Vagina (tissue), 2 donors: ENCODE results near the gene RNU6-1. TPM values are rescaled to one million over a fixed set of nuclear protein-coding genes. Genes with fewer than 3 reads are reported as not detected.

ENCODE experiments used
- DNase-seq, 2 donors: peaks; one replicate each; pipeline ENCODE4 v3.0.0-alpha.2; 2017; ENCODE audit errors: extremely low spot score in 2 of 2
- H3K27ac ChIP-seq: fragments of 200-600 bp; sonication (generic); one replicate; pipeline ENCODE4 v1.5.1; 2019
- H3K27me3 ChIP-seq: fragments of 200-600 bp; sonication (generic); one replicate; pipeline ENCODE4 v1.5.1; 2019
- H3K36me3 ChIP-seq, 2 donors: fragments of 200-600 bp; sonication (generic); one replicate each; pipeline ENCODE4 v1.5.1; 2017 to 2019
- H3K4me1 ChIP-seq: fragments of 200-600 bp; sonication (generic); one replicate; pipeline ENCODE4 v1.5.1; 2019
- H3K4me3 ChIP-seq, 2 donors: fragments of 200-600 bp; sonication (generic); 1 replicate in 1 of 2; 2 replicates in 1 of 2; pipeline ENCODE4 v1.5.1; 2016 to 2019
- H3K9me3 ChIP-seq: fragments of 200-600 bp; sonication (generic); one replicate; pipeline ENCODE4 v1.5.1; 2019
- POLR2A ChIP-seq, 2 donors: fragments of 450-650 bp; IDR thresholded peaks; one replicate each; pipeline ENCODE4 v1.6.1; 2017; ENCODE audit warnings: antibody characterized with exemption in 2 of 2, mild to moderate bottlenecking in 2 of 2, moderate library complexity in 2 of 2
- POLR2AphosphoS5 ChIP-seq, 2 donors: sonication (generic); formaldehyde crosslinking; IDR thresholded peaks; one replicate each; pipeline ENCODE4 v1.9.0; 2017; ENCODE audit warnings: antibody characterized with exemption in 2 of 2, mild to moderate bottlenecking in 2 of 2, low read depth in 1 of 2; ENCODE audit not compliant: insufficient read depth in 1 of 2
- intact Hi-C: fragments of 100-400 bp; cut with DNase I; formaldehyde crosslinking; loops from one replicate; pipeline ENCODE4 v1.15.1; 2023
- total RNA-seq: library from RNA; depleted of rRNA; stranded (reverse); fragments of >200 nt; gene quantifications from one replicate; pipeline ENCODE4 v1.2.3, GENCODE V29; 2016
- TF ChIP-seq, protein P1 (sequence below), 3 experiments: fragments of 450-650 bp in 2 of 3; fragments of 200-600 bp in 1 of 3; sonication (generic) in 1 of 3; IDR thresholded peaks; one replicate each; pipeline ENCODE4 v1.5.1; 2017 to 2019; ENCODE audit warnings: antibody characterized with exemption in 3 of 3, mild to moderate bottlenecking in 2 of 3, moderate library complexity in 2 of 3

The RNU6-1 gene
- total RNA-seq, 1 donor from 2014 or later, result not detected

DNA sequence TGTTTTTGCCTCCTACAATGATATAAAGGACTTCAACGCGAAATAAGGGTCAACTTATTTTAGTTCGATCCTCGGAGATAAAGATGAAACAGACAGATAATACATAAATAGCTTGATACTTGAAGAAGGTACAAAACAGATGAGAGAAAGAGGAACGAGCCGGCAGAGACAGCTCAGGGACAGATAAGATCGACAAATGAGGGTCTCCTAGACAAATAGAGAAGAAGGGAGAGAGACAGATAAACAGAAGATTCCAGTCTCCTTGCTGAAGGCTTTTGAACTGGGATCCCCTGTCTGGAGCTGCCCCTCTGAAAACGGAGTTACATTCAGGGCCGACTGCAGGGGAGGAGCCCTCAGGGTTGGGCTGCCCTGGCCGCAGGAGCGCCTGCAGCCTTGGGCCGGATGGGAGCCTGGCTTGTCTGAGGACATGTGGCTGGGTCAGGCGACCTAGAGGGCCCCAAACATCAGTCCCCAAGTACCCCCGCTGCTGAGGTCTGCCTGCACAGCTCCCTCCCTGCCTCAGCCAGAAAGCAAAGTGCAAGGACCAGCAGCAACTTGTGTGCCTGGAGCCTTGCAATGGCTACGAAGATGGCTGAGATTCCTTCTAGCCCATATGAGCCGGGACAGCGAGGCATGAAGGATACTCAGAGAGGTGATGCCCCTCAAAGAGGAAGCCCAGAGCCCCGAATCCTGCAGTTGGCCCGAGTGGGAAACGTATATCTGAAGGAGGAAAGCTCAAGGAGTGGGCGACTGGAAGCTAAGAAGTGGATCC, 15.5 kb downstream of the RNU6-1 start:
- Histone ChIP-seq H3K9me3 (no peaks in the 10 kb centered on the region), H3K4me3 (no peak overlapping the region), H3K27me3 (peaks cover 64% of the 10 kb centered on the region), H3K27ac (no peak overlapping the region), H3K4me1 (peaks cover 65% of the 10 kb centered on the region), H3K36me3 (no peaks in the 10 kb centered on the region)
- intact Hi-C loops, result no loop called here
- TF ChIP-seq POLR2A (IDR thresholded peaks at IDR 0.05) (no peak), POLR2AphosphoS5 (IDR thresholded peaks at IDR 0.05; ENCODE audit: insufficient read depth in 1 of 2, low read depth in 1 of 2) (no peak)
- TF ChIP-seq, protein P1, sequence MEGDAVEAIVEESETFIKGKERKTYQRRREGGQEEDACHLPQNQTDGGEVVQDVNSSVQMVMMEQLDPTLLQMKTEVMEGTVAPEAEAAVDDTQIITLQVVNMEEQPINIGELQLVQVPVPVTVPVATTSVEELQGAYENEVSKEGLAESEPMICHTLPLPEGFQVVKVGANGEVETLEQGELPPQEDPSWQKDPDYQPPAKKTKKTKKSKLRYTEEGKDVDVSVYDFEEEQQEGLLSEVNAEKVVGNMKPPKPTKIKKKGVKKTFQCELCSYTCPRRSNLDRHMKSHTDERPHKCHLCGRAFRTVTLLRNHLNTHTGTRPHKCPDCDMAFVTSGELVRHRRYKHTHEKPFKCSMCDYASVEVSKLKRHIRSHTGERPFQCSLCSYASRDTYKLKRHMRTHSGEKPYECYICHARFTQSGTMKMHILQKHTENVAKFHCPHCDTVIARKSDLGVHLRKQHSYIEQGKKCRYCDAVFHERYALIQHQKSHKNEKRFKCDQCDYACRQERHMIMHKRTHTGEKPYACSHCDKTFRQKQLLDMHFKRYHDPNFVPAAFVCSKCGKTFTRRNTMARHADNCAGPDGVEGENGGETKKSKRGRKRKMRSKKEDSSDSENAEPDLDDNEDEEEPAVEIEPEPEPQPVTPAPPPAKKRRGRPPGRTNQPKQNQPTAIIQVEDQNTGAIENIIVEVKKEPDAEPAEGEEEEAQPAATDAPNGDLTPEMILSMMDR (IDR thresholded peaks at IDR 0.05), result no peak
- DNase-seq, result no peak

DNA sequence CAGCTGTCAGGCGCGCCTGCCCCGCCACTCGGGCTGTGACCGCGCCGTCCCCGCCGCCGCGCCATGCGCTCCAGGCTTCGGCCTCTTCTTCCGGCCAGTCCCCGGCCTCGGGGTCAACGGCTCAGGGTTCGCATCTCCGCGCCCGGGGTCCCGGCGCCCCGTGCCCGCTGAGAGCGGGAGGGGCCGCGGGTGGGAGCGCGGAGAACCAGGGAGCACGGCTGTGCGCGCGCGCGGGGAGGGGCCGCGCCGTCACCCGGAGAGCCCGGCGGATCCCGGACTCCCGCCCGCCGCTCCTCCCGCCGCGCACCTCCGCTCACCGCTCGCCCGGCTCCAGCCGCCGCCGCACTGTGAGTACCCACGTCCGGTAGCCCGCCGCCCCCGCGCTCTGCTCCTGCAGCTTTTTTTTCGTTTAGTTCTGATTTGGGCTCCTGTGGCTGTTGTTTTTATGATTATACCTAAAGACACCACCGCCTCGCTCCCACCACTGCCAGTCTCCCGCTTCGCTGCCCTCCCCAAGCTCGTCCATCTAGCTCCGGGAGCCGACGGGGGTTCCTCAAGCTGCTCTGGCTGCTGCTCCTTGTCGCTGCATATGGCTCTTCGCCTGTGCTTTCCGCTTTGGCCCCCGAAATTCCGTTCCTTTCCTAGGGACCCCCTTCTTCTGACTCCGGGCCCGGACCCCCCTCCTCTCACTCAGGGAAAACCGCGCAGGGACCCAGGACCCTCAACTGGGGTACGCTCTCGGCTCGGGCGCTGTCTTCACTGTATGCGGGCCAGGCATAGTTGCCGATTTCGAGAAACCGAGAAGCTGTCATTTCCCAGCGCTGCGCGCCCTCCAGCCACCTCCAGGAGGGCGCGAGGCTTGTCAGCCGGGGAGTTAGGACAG, 16.3 kb downstream of the RNU6-1 start:
- intact Hi-C loops, result no loop called here
- H3K27me3 ChIP-seq, result peaks cover 55% of the 10 kb centered on the region

DNA sequence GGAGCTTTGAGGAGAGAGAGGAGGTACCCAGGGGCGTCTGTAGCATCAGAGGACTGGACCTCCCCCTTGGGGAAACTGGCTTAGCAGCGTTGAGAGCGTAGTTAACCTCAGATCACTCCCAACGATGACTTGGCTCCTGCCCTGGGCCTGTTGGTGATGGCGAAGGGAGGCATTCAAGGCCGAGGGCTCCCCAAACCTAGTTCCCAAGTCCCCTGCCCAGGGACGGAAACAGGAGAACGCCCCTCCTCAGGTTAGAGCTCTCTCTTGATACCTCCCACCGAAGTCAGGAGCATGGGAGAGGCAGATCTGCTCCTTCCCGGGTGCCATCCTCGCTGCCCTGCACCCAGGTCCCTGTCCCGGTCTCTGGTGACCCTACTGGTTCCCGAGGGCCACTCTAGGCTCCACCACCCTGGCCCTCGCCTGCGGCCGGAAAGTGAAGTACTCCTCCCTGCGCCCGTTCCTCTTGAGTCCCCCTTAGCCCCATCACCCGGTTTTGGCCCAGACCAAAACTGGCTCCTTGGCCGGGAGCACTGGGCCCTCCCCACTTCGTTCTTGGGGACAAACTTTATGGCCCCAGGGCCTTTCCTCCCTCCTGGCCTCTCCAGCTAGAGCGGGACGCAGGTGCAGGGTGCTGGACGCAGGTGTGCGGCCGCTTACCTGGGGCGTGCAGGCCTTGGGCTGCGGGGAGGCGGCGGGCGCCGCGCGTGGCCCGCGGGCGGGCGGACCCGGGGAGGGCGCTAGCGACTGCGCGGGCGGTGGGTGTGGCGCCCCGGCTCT, 17.1 kb downstream of the RNU6-1 start:
- no peaks in the 10 kb centered on the region for H3K9me3 ChIP-seq
- H3K27me3 ChIP-seq, result peaks cover 47% of the 10 kb centered on the region
- DNase-seq, result no peak
- intact Hi-C loops, result no loop called here
- no peaks in the 10 kb centered on the region for H3K36me3 ChIP-seq
- peaks cover 48% of the 10 kb centered on the region for H3K4me1 ChIP-seq
- H3K4me3 ChIP-seq, result no peak overlapping the region
- H3K27ac ChIP-seq, result no peak overlapping the region
- TF ChIP-seq POLR2A (IDR thresholded peaks at IDR 0.05) (no peak), POLR2AphosphoS5 (IDR thresholded peaks at IDR 0.05; ENCODE audit: insufficient read depth in 1 of 2, low read depth in 1 of 2) (no peak)
- TF ChIP-seq, protein P1 (IDR thresholded peaks at IDR 0.05), result no peak

More for the DNA sequence above, 16.3 kb downstream of the RNU6-1 start:
- no peaks in the 10 kb centered on the region for H3K36me3 ChIP-seq
- TF ChIP-seq POLR2A (IDR thresholded peaks at IDR 0.05), result no peak
- no peak for TF ChIP-seq POLR2AphosphoS5 (IDR thresholded peaks at IDR 0.05; ENCODE audit: insufficient read depth in 1 of 2, low read depth in 1 of 2)
- TF ChIP-seq, protein P1 (IDR thresholded peaks at IDR 0.05), result no peak
- no peak overlapping the region for H3K4me3 ChIP-seq
- no peak for DNase-seq
- no peaks in the 10 kb centered on the region for H3K9me3 ChIP-seq
- H3K27ac ChIP-seq, result no peak overlapping the region
- H3K4me1 ChIP-seq, result peaks cover 56% of the 10 kb centered on the region

DNA sequence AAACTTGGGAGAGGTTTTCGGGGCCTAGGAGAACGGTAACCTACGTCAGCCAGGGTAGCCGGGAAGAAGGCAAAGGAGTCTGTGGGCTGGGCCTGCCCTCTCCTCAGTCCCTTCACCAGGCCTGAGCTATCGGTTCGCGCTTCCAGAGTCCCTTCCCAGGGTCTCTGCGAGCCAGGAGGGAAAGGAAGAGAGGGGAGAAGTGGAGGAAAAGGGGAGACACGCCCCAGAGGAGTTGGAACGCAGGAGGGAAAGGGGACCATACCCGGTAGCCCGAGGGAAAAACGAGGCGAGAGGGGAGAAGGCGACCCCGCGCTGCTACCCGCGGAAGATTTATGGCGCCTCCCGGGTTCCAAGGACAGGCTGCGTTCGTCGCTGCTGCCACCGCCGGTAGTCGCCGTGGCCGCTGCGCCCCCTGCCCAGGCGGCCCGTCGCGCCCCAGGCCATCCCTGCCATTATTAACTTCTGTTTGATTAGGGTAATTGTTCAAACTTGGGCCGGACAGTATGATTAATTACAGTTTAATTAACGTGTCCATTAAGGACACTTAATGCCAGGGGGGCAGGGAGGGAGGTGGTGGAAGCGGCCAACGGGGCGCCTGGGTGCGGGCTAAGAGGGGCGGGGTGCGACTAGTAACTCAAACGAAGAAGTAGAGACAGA, 17.9 kb downstream of the RNU6-1 start:
- H3K36me3 ChIP-seq, result no peaks in the 10 kb centered on the region
- intact Hi-C loops, result no loop called here

More for the DNA sequence above, 17.9 kb downstream of the RNU6-1 start:
- TF ChIP-seq, protein P1 (IDR thresholded peaks at IDR 0.05), result no peak
- TF ChIP-seq POLR2AphosphoS5 (IDR thresholded peaks at IDR 0.05; ENCODE audit: insufficient read depth in 1 of 2, low read depth in 1 of 2) (no peak), POLR2A (IDR thresholded peaks at IDR 0.05) (no peak)
- peaks cover 42% of the 10 kb centered on the region for H3K4me1 ChIP-seq
- H3K27ac ChIP-seq, result no peak overlapping the region
- no peak for DNase-seq
- no peak overlapping the region for H3K4me3 ChIP-seq
- no peaks in the 10 kb centered on the region for H3K9me3 ChIP-seq
- H3K27me3 ChIP-seq, result peaks cover 40% of the 10 kb centered on the region
